ENCODE measurements around the gene FUT9.

Gene FUT9

GRCh38 chr6:96007663-96008062 lies 8.1 kb upstream of the FUT9 start:
- Histone ChIP-seq H3K9me3 (ENCODE audit: control insufficient read depth in 5 of 5, low read length in 5 of 5) (peaks cover 0 to 5% (median 0%) of the 10 kb centered on the region in 5 donors), H3K9ac (ENCODE audit: low read length in 5 of 5) (no peak overlapping the region), H3K4me1 (ENCODE audit: control insufficient read depth in 5 of 5, insufficient read depth in 5 of 5, low read length in 5 of 5) (no peaks in the 10 kb centered on the region), H3K4me3 (ENCODE audit: low read depth in 1 of 5, low read length in 5 of 5) (no peak overlapping the region), H3K27ac (ENCODE audit: low read depth, low read length) (no peak overlapping the region), H3K36me3 (ENCODE audit: control insufficient read depth in 5 of 5, insufficient read depth in 5 of 5, low read length in 5 of 5) (no peaks in the 10 kb centered on the region), H3K27me3 (ENCODE audit: control insufficient read depth in 5 of 5, insufficient read depth in 4 of 5, low read length in 5 of 5) (no peaks in the 10 kb centered on the region)

- Histone ChIP-seq H3K27me3 (ENCODE audit: control insufficient read depth in 5 of 5, insufficient read depth in 4 of 5, low read length in 5 of 5) (peaks cover 4 to 16% (median 16%) of the 10 kb centered on the region in 5 donors), H3K27ac (ENCODE audit: low read depth, low read length) (no peak overlapping the region), H3K36me3 (ENCODE audit: control insufficient read depth in 5 of 5, insufficient read depth in 5 of 5, low read length in 5 of 5) (no peaks in the 10 kb centered on the region), H3K9me3 (ENCODE audit: control insufficient read depth in 5 of 5, low read length in 5 of 5) (no peaks in the 10 kb centered on the region), H3K4me1 (ENCODE audit: control insufficient read depth in 5 of 5, insufficient read depth in 5 of 5, low read length in 5 of 5) (peaks cover 0 to 9% (median 0%) of the 10 kb centered on the region in 5 donors), H3K9ac (ENCODE audit: low read length in 5 of 5) (no peak overlapping the region), H3K4me3 (ENCODE audit: low read depth in 1 of 5, low read length in 5 of 5) (no peak overlapping the region)
Measured at GRCh38 chr6:96013531-96013930, 2.2 kb upstream of the FUT9 start.

- Histone ChIP-seq H3K4me3 (ENCODE audit: low read depth in 1 of 5, low read length in 5 of 5) (no peak overlapping the region), H3K4me1 (ENCODE audit: control insufficient read depth in 5 of 5, insufficient read depth in 5 of 5, low read length in 5 of 5) (peaks cover 0 to 9% (median 0%) of the 10 kb centered on the region in 5 donors), H3K9ac (ENCODE audit: low read length in 5 of 5) (no peak overlapping the region), H3K36me3 (ENCODE audit: control insufficient read depth in 5 of 5, insufficient read depth in 5 of 5, low read length in 5 of 5) (no peaks in the 10 kb centered on the region), H3K27ac (ENCODE audit: low read depth, low read length) (no peak overlapping the region), H3K27me3 (ENCODE audit: control insufficient read depth in 5 of 5, insufficient read depth in 4 of 5, low read length in 5 of 5) (peaks cover 4 to 16% (median 16%) of the 10 kb centered on the region in 5 donors), H3K9me3 (ENCODE audit: control insufficient read depth in 5 of 5, low read length in 5 of 5) (no peaks in the 10 kb centered on the region)
Measured at GRCh38 chr6:96014846-96015517, 792 bp upstream of the FUT9 start.

- Histone ChIP-seq H3K9me3 (ENCODE audit: control insufficient read depth in 5 of 5, low read length in 5 of 5) (no peaks in the 10 kb centered on the region), H3K9ac (ENCODE audit: low read length in 5 of 5) (no peak overlapping the region), H3K4me3 (ENCODE audit: low read depth in 1 of 5, low read length in 5 of 5) (no peak overlapping the region), H3K36me3 (ENCODE audit: control insufficient read depth in 5 of 5, insufficient read depth in 5 of 5, low read length in 5 of 5) (no peaks in the 10 kb centered on the region), H3K27me3 (ENCODE audit: control insufficient read depth in 5 of 5, insufficient read depth in 4 of 5, low read length in 5 of 5) (peaks cover 4 to 16% (median 16%) of the 10 kb centered on the region in 5 donors), H3K4me1 (ENCODE audit: control insufficient read depth in 5 of 5, insufficient read depth in 5 of 5, low read length in 5 of 5) (peaks cover 0 to 9% (median 0%) of the 10 kb centered on the region in 5 donors), H3K27ac (ENCODE audit: low read depth, low read length) (no peak overlapping the region)
Measured at GRCh38 chr6:96016334-96017069, 728 bp downstream of the FUT9 start.

- Histone ChIP-seq H3K4me3 (ENCODE audit: low read depth in 1 of 5, low read length in 5 of 5) (no peak overlapping the region), H3K9me3 (ENCODE audit: control insufficient read depth in 5 of 5, low read length in 5 of 5) (no peaks in the 10 kb centered on the region), H3K27ac (ENCODE audit: low read depth, low read length) (no peak overlapping the region), H3K27me3 (ENCODE audit: control insufficient read depth in 5 of 5, insufficient read depth in 4 of 5, low read length in 5 of 5) (peaks cover 4 to 16% (median 16%) of the 10 kb centered on the region in 5 donors), H3K9ac (ENCODE audit: low read length in 5 of 5) (no peak overlapping the region), H3K36me3 (ENCODE audit: control insufficient read depth in 5 of 5, insufficient read depth in 5 of 5, low read length in 5 of 5) (no peaks in the 10 kb centered on the region), H3K4me1 (ENCODE audit: control insufficient read depth in 5 of 5, insufficient read depth in 5 of 5, low read length in 5 of 5) (peaks cover 0 to 9% (median 0%) of the 10 kb centered on the region in 5 donors)
Measured at GRCh38 chr6:96017070-96017359, 1.2 kb downstream of the FUT9 start.

GRCh38 chr6:96022225-96022624 lies 6.5 kb downstream of the FUT9 start:
- no peak overlapping the region for H3K9ac ChIP-seq (ENCODE audit: low read length in 5 of 5)
- H3K4me3 ChIP-seq (ENCODE audit: low read depth in 1 of 5, low read length in 5 of 5), result no peak overlapping the region
- H3K27me3 ChIP-seq (ENCODE audit: control insufficient read depth in 5 of 5, insufficient read depth in 4 of 5, low read length in 5 of 5), result no peaks in the 10 kb centered on the region
- no peak overlapping the region for H3K27ac ChIP-seq (ENCODE audit: low read depth, low read length)
- no peaks in the 10 kb centered on the region for H3K36me3 ChIP-seq (ENCODE audit: control insufficient read depth in 5 of 5, insufficient read depth in 5 of 5, low read length in 5 of 5)
- H3K9me3 ChIP-seq (ENCODE audit: control insufficient read depth in 5 of 5, low read length in 5 of 5), result no peaks in the 10 kb centered on the region
- H3K4me1 ChIP-seq (ENCODE audit: control insufficient read depth in 5 of 5, insufficient read depth in 5 of 5, low read length in 5 of 5), result no peaks in the 10 kb centered on the region

GRCh38 chr6:96032661-96033060 lies 16.9 kb downstream of the FUT9 start:
- Histone ChIP-seq H3K9me3 (ENCODE audit: control insufficient read depth in 5 of 5, low read length in 5 of 5) (no peaks in the 10 kb centered on the region), H3K4me3 (ENCODE audit: low read depth in 1 of 5, low read length in 5 of 5) (no peak overlapping the region), H3K27me3 (ENCODE audit: control insufficient read depth in 5 of 5, insufficient read depth in 4 of 5, low read length in 5 of 5) (no peaks in the 10 kb centered on the region), H3K4me1 (ENCODE audit: control insufficient read depth in 5 of 5, insufficient read depth in 5 of 5, low read length in 5 of 5) (no peaks in the 10 kb centered on the region), H3K9ac (ENCODE audit: low read length in 5 of 5) (no peak overlapping the region), H3K27ac (ENCODE audit: low read depth, low read length) (no peak overlapping the region), H3K36me3 (ENCODE audit: control insufficient read depth in 5 of 5, insufficient read depth in 5 of 5, low read length in 5 of 5) (no peaks in the 10 kb centered on the region)

- no peak overlapping the region for H3K4me3 ChIP-seq (ENCODE audit: low read depth in 1 of 5, low read length in 5 of 5)
- H3K9ac ChIP-seq (ENCODE audit: low read length in 5 of 5), result no peak overlapping the region
- no peaks in the 10 kb centered on the region for H3K36me3 ChIP-seq (ENCODE audit: control insufficient read depth in 5 of 5, insufficient read depth in 5 of 5, low read length in 5 of 5)
- H3K4me1 ChIP-seq (ENCODE audit: control insufficient read depth in 5 of 5, insufficient read depth in 5 of 5, low read length in 5 of 5), result no peaks in the 10 kb centered on the region
- no peaks in the 10 kb centered on the region for H3K9me3 ChIP-seq (ENCODE audit: control insufficient read depth in 5 of 5, low read length in 5 of 5)
- no peaks in the 10 kb centered on the region for H3K27me3 ChIP-seq (ENCODE audit: control insufficient read depth in 5 of 5, insufficient read depth in 4 of 5, low read length in 5 of 5)
- no peak overlapping the region for H3K27ac ChIP-seq (ENCODE audit: low read depth, low read length)
Measured at GRCh38 chr6:96051555-96051954, 35.8 kb downstream of the FUT9 start.

GRCh38 chr6:96058082-96058481 lies 42.3 kb downstream of the FUT9 start:
- H3K4me1 ChIP-seq (ENCODE audit: control insufficient read depth in 5 of 5, insufficient read depth in 5 of 5, low read length in 5 of 5), result no peaks in the 10 kb centered on the region
- no peak overlapping the region for H3K9ac ChIP-seq (ENCODE audit: low read length in 5 of 5)
- H3K36me3 ChIP-seq (ENCODE audit: control insufficient read depth in 5 of 5, insufficient read depth in 5 of 5, low read length in 5 of 5), result no peaks in the 10 kb centered on the region
- no peak overlapping the region for H3K27ac ChIP-seq (ENCODE audit: low read depth, low read length)
- no peak overlapping the region for H3K4me3 ChIP-seq (ENCODE audit: low read depth in 1 of 5, low read length in 5 of 5)
- no peaks in the 10 kb centered on the region for H3K9me3 ChIP-seq (ENCODE audit: control insufficient read depth in 5 of 5, low read length in 5 of 5)
- no peaks in the 10 kb centered on the region for H3K27me3 ChIP-seq (ENCODE audit: control insufficient read depth in 5 of 5, insufficient read depth in 4 of 5, low read length in 5 of 5)

GRCh38 chr6:96059586-96059985 lies 43.8 kb downstream of the FUT9 start:
- H3K9ac ChIP-seq (ENCODE audit: low read length in 5 of 5), result no peak overlapping the region
- H3K27me3 ChIP-seq (ENCODE audit: control insufficient read depth in 5 of 5, insufficient read depth in 4 of 5, low read length in 5 of 5), result no peaks in the 10 kb centered on the region
- no peaks in the 10 kb centered on the region for H3K9me3 ChIP-seq (ENCODE audit: control insufficient read depth in 5 of 5, low read length in 5 of 5)
- H3K4me3 ChIP-seq (ENCODE audit: low read depth in 1 of 5, low read length in 5 of 5), result no peak overlapping the region
- H3K36me3 ChIP-seq (ENCODE audit: control insufficient read depth in 5 of 5, insufficient read depth in 5 of 5, low read length in 5 of 5), result no peaks in the 10 kb centered on the region
- H3K4me1 ChIP-seq (ENCODE audit: control insufficient read depth in 5 of 5, insufficient read depth in 5 of 5, low read length in 5 of 5), result no peaks in the 10 kb centered on the region
- H3K27ac ChIP-seq (ENCODE audit: low read depth, low read length), result no peak overlapping the region
